OCI-LY1 (cell line): ENCODE results near the gene RAD21L1.

Experiments
- H2AFZ ChIP-seq: fragments of 200-600 bp; sonication (generic), shearing (Covaris generic); 2 replicates; pipeline ENCODE4 v1.6.0; 2014; ENCODE audit warnings: antibody characterized with exemption, mild to moderate bottlenecking, low read length
- H3F3A ChIP-seq: fragments of 200-600 bp; sonication (generic), shearing (Covaris generic); 2 replicates; pipeline ENCODE4 v1.6.0; 2014; ENCODE audit warnings: mild to moderate bottlenecking, antibody characterized with exemption, low read length, moderate library complexity; ENCODE audit not compliant: insufficient read depth
- H3K27ac ChIP-seq: fragments of 200-600 bp; sonication (generic); 2 replicates; pipeline ENCODE4 v1.5.1; 2014; ENCODE audit warnings: low read length, mixed run types, mild to moderate bottlenecking, low read depth; ENCODE audit not compliant: poor library complexity, severe bottlenecking
- H3K27me3 ChIP-seq: fragments of 200-600 bp; sonication (generic); 2 replicates; pipeline ENCODE4 v1.6.0; 2014; ENCODE audit warnings: antibody characterized with exemption, mild to moderate bottlenecking, low read length, moderate library complexity; ENCODE audit not compliant: insufficient read depth
- H3K36me3 ChIP-seq: fragments of 200-600 bp; sonication (generic); 2 replicates; pipeline ENCODE4 v1.6.1; 2014; ENCODE audit warnings: mild to moderate bottlenecking, antibody characterized with exemption, low read length, moderate library complexity, mixed read lengths; ENCODE audit not compliant: insufficient read depth
- H3K4me1 ChIP-seq: fragments of 200-600 bp; sonication (generic); 2 replicates; pipeline ENCODE4 v1.5.1; 2014; ENCODE audit warnings: mild to moderate bottlenecking, low read length, moderate library complexity; ENCODE audit not compliant: insufficient read depth, severe bottlenecking
- H3K4me2 ChIP-seq: fragments of 200-600 bp; sonication (generic), shearing (Covaris generic); 2 replicates; pipeline ENCODE4 v1.6.1; 2014; ENCODE audit warnings: low read length
- H3K4me3 ChIP-seq: fragments of 200-600 bp; sonication (generic); 2 replicates; pipeline ENCODE4 v1.5.1; 2014; ENCODE audit warnings: low read length, low read depth, mild to moderate bottlenecking, mixed read lengths; ENCODE audit not compliant: poor library complexity, severe bottlenecking
- H3K79me2 ChIP-seq: fragments of 200-600 bp; shearing (Covaris generic); 2 replicates; pipeline ENCODE4 v1.6.1; 2016; ENCODE audit warnings: mixed run types, low read length, mixed read lengths; ENCODE audit not compliant: insufficient read depth
- H3K9ac ChIP-seq: fragments of 200-600 bp; sonication (generic), shearing (Covaris generic); 2 replicates; pipeline ENCODE4 v1.6.1; 2014; ENCODE audit warnings: mild to moderate bottlenecking, low read length, mixed read lengths
- H3K9me2 ChIP-seq: fragments of 200-600 bp; sonication (generic), shearing (Covaris generic); 2 replicates; pipeline ENCODE4 v1.6.1; 2014; ENCODE audit warnings: low read depth, mild to moderate bottlenecking, low read length, mixed read lengths
- H3K9me3 ChIP-seq: fragments of 200-600 bp; shearing (Covaris generic); 2 replicates; pipeline ENCODE4 v1.6.1; 2014; ENCODE audit warnings: low read length, mixed read lengths
- H4K20me1 ChIP-seq: fragments of 200-600 bp; sonication (generic), shearing (Covaris generic); 2 replicates; pipeline ENCODE4 v1.6.0; 2016; ENCODE audit warnings: mild to moderate bottlenecking, low read length; ENCODE audit not compliant: insufficient read depth
- EZH2 ChIP-seq: fragments of 200-600 bp; sonication (generic), shearing (Covaris generic); IDR thresholded peaks from 2 replicates; pipeline ENCODE4 v1.8.0; 2017; ENCODE audit warnings: borderline replicate concordance, mixed run types, mild to moderate bottlenecking, antibody characterized with exemption, low read length, moderate library complexity, mixed read lengths
- TF ChIP-seq, protein P1 (sequence below): fragments of 200-600 bp; sonication (generic), shearing (Covaris generic); IDR thresholded peaks from 2 replicates; pipeline ENCODE4 v1.5.1; 2017; ENCODE audit warnings: mild to moderate bottlenecking, antibody characterized with exemption, low read length, moderate library complexity, mixed read lengths

The RAD21L1 gene

DNA sequence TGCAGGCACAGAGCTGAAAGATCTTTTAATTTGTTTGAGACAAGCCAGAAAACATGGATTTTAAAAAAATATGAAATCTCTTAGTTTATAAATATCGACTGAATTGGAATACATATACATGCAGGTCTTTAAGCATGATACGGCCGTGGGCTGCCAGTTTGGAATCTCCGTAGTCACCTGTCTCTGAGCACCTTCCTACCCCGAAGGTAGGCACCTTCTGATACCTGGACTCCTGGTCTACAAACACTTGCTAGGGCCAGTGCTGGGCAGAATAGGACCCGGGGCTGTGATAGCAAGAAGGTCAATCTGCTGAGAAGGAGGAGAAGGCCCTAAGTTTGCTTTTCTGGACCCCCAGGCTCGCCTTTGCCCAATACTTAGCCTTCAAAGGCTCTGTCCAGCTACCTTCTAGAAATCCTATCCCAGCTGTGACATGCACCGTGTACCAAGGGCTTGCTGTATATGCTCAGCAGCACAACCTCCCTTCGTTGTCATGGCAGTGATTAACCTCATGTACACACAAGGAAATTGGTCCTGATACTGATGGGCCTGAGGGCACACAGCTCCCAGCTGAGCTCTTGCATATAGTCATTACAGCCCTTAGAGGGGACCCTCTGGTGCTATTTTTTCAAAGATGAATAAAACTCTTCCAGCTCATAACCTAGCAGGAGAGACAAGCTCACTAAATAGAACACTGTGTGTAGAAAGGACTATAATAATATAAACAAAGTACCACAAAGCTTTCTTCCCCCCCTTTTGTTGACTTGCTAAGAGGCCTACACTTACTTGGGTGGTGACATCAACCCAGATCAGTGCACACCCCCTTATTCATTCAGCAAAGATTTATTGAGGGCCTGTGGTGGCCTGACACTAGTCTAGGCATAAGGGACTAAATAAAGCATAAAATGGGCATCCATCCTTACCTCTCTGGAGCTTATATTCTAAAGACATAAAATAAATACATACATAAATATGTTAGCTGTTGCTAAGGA, 58.0 kb downstream of the RAD21L1 start:
- no peak overlapping the region for H2AFZ ChIP-seq
- H3K36me3 ChIP-seq = no peaks in the 10 kb centered on the region
- no peaks in the 10 kb centered on the region for H3K79me2 ChIP-seq
- no peaks in the 10 kb centered on the region for H4K20me1 ChIP-seq
- no peak overlapping the region for H3K4me3 ChIP-seq
- no peaks in the 10 kb centered on the region for H3K9me2 ChIP-seq
- TF ChIP-seq EZH2 = no peak
- TF ChIP-seq, protein P1, sequence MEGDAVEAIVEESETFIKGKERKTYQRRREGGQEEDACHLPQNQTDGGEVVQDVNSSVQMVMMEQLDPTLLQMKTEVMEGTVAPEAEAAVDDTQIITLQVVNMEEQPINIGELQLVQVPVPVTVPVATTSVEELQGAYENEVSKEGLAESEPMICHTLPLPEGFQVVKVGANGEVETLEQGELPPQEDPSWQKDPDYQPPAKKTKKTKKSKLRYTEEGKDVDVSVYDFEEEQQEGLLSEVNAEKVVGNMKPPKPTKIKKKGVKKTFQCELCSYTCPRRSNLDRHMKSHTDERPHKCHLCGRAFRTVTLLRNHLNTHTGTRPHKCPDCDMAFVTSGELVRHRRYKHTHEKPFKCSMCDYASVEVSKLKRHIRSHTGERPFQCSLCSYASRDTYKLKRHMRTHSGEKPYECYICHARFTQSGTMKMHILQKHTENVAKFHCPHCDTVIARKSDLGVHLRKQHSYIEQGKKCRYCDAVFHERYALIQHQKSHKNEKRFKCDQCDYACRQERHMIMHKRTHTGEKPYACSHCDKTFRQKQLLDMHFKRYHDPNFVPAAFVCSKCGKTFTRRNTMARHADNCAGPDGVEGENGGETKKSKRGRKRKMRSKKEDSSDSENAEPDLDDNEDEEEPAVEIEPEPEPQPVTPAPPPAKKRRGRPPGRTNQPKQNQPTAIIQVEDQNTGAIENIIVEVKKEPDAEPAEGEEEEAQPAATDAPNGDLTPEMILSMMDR = no peak
- no peak overlapping the region for H3K27ac ChIP-seq
- H3K9ac ChIP-seq = no peak overlapping the region
- H3K4me1 ChIP-seq = no peaks in the 10 kb centered on the region
- H3K9me3 ChIP-seq = no peaks in the 10 kb centered on the region
- H3K27me3 ChIP-seq = no peaks in the 10 kb centered on the region
- no peak overlapping the region for H3K4me2 ChIP-seq
- H3F3A ChIP-seq = no peaks in the 10 kb centered on the region

DNA sequence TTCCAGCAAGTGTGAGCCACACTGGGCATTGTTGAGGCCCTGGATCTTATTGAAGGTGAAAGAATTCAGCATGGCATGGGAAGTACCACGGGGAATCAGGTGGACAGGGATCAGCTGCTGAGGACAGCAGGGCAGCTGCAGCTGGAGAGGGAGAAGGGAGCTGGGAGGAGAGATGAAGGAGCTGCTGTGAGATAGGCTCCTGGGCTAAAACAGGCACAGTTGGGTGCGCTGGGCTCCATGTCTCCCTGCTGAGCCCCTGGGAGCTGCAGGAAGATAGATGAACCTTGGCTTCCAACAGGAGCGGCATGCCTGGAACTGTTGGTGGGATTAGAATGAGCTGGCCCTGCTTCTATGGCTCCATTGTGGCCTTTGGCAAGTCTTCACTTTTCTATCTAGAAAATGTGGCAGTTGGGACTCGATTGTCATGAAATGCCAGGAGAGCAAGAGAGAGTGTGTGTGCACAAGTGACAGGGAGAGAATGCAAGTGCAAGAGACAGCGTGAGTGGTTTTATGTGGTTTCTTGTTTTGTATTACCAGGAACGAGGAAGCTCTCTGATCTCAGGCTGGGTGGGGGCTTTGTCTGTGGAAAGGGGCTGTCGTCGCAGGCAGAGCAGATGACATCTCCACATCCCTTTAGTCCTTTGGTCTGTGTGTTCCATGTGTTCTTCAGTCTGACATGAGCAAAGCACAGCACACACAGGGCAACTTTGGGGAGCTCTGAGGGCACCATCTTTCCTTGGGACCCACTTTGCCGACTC, 60.6 kb downstream of the RAD21L1 start:
- H3K9ac ChIP-seq = no peak overlapping the region
- no peak overlapping the region for H3K27ac ChIP-seq
- H4K20me1 ChIP-seq = no peaks in the 10 kb centered on the region
- no peaks in the 10 kb centered on the region for H3K79me2 ChIP-seq
- H3K27me3 ChIP-seq = no peaks in the 10 kb centered on the region
- no peaks in the 10 kb centered on the region for H3K36me3 ChIP-seq
- TF ChIP-seq, protein P1 = no peak
- no peak for TF ChIP-seq EZH2
- H2AFZ ChIP-seq = no peak overlapping the region
- H3K9me2 ChIP-seq = no peaks in the 10 kb centered on the region
- no peaks in the 10 kb centered on the region for H3F3A ChIP-seq
- no peak overlapping the region for H3K4me2 ChIP-seq
- H3K9me3 ChIP-seq = no peaks in the 10 kb centered on the region
- H3K4me3 ChIP-seq = no peak overlapping the region
- H3K4me1 ChIP-seq = no peaks in the 10 kb centered on the region

DNA sequence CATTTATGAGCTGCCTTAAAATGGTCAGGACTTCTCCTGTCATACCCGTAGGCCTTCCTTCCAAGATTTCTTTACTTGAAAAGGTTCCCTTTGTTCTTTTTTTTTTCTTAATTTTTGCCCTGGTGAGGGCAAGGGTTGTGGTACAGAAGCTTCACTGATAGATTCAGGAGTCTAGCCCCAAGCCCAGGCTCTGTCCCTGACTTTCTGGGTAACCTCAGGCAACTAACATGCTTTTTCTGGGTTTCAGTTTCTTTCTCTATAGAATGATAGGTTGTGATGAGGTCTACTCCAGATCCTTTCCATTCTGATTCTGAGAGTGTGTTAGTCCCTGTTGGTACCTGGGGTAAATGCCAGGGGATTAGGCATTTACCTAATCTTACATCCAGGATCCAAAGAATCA, 61.5 kb downstream of the RAD21L1 start:
- Histone ChIP-seq H3K79me2 (no peaks in the 10 kb centered on the region), H2AFZ (no peak overlapping the region), H3F3A (no peaks in the 10 kb centered on the region), H3K36me3 (no peaks in the 10 kb centered on the region), H3K9me3 (no peaks in the 10 kb centered on the region), H3K4me1 (no peaks in the 10 kb centered on the region), H3K4me3 (no peak overlapping the region), H3K4me2 (no peak overlapping the region), H3K9ac (no peak overlapping the region), H3K27me3 (no peaks in the 10 kb centered on the region), H4K20me1 (no peaks in the 10 kb centered on the region), H3K27ac (no peak overlapping the region), H3K9me2 (no peaks in the 10 kb centered on the region)
- TF ChIP-seq, protein P1 = no peak
- no peak for TF ChIP-seq EZH2
